ENCODE measurements around the gene ZNF786. TPM values are rescaled to one million over a fixed set of nuclear protein-coding genes. Genes with fewer than 3 reads are reported as not detected.

ZNF786 gene
- total and polyA plus RNA-seq, 10 of the 15 experiments (the other 5 are each of a cell fraction or from before 2014, with no cell fraction given): 0.47 to 7.0 (median 4.2) TPM

GRCh38 chr7:149028346-149029109, 62.0 kb downstream of the ZNF786 start, which contains the start of gene PDIA4:
Gene PDIA4, minus strand, starts transcription at chr7:149028505. Its CDS starts 97 bp downstream, at chr7:149028408.
- BruUV-seq (replicated peaks): no TSS peak
- in situ Hi-C loops (cut with MboI): no loop called here
- Histone ChIP-seq H3K4me2 (ENCODE audit: control insufficient read depth, insufficient read depth) (peak within 1 kb of the TSS; percentile 90), H4K20me1 (ENCODE audit: control insufficient read depth, insufficient read depth) (no peaks in the 10 kb centered on the region), H3K4me3 (peak within 1 kb of the TSS; percentile 79), H3K27ac (ENCODE audit: control insufficient read depth, insufficient read depth) (peak within 1 kb of the TSS; percentile 84), H3K4me1 (ENCODE audit: control insufficient read depth, insufficient read depth, low read length) (no peaks in the 10 kb centered on the region), H2AFZ (ENCODE audit: control insufficient read depth, low read depth, low read length) (peak within 1 kb of the TSS; percentile 86), H3K27me3 (replicated peaks in 1 of 2; ENCODE audit: control insufficient read depth in 2 of 2, insufficient read depth in 2 of 2, low read length in 1 of 2) (no peaks in the 10 kb centered on the region), H3K36me3 (ENCODE audit: control insufficient read depth in 2 of 2, insufficient read depth in 2 of 2, low read length in 1 of 2) (no peaks in the 10 kb centered on the region), H3K9me3 (replicated peaks; ENCODE audit: control insufficient read depth, insufficient read depth, low read length) (no peaks in the 10 kb centered on the region), H3K9ac (ENCODE audit: control insufficient read depth, insufficient read depth, low read length) (peak within 1 kb of the TSS; percentile 88), H3K79me2 (ENCODE audit: control insufficient read depth, insufficient read depth, low read length) (peaks cover 45% of the 10 kb centered on the region)
- CTCF ChIA-PET: interaction anchor here (1.0 to 2.8 kb wide), 3 partner anchors 23 to 62 kb away, joined by 3 to 12 read pairs (median 4); no protein-coding TSS in a partner anchor
- intact Hi-C loops (cut with micrococcal nuclease; ENCODE audit: unreplicated experiment): loop anchor here (2.0 to 5.0 kb wide), 4 partner anchors 36 to 146 kb away; partner anchors contain the start of genes EZH2, ZNF425 and ZNF786
- DNase-seq (ENCODE audit: low read depth, low spot score) (peak; percentile 96), FAIRE-seq (peak; percentile 93), ATAC-seq (peak; percentile 94)
- SMC1A ChIA-PET (ENCODE audit: uncharacterized antibody, unreplicated experiment): interaction anchor here (1.4 kb wide), 1 partner anchor 23 kb away, joined by 4 read pairs; no protein-coding TSS in a partner anchor
- POLR2A ChIA-PET: interaction anchor here (0.6 to 1.8 kb wide), 4 partner anchors 31 to 69 kb away, joined by 3 to 7 read pairs (median 5); no protein-coding TSS in a partner anchor
- RAD21 ChIA-PET (ENCODE audit: unreplicated experiment): interaction anchor here (0.8 to 1.5 kb wide), 3 partner anchors 23 to 37 kb away, joined by 3 to 9 read pairs (median 3); no protein-coding TSS in a partner anchor
- under 1% methylated on average over 79 of the region's 87 CpGs for WGBS (ENCODE audit: insufficient coverage, insufficient replicate concordance, low lambda C conversion rate, missing lambda C conversion rate)
- peak; percentile 91; the same call in 1 of the 2 replicates for TF ChIP-seq GATAD2B (conservative IDR thresholded peaks at IDR 0.05; ENCODE audit: low read depth)
- 0 out of 2 replicates have a peak, but pooled peaks have one; percentile 16 for TF ChIP-seq IRF4 (IDR thresholded peaks at IDR 0.05; ENCODE audit: low read depth, low read length)
- no peak for TF ChIP-seq CEBPZ (IDR thresholded peaks at IDR 0.05; ENCODE audit: low read depth, low read length)
- TF ChIP-seq RBBP5 (conservative IDR thresholded peaks at IDR 0.05): no peak
- peak; percentile 34 for TF ChIP-seq NRF1 (conservative IDR thresholded peaks at IDR 0.05; ENCODE audit: low read depth, low read length)
- TF ChIP-seq ZNF274 (IDR thresholded peaks at IDR 0.05; ENCODE audit: insufficient read depth, insufficient read length): no peak
- no peak; the same call in 1 of the 2 replicates for TF ChIP-seq NR2F1 (conservative IDR thresholded peaks at IDR 0.05)
- TF ChIP-seq GABPA (IDR thresholded peaks at IDR 0.05; ENCODE audit: low read depth): peak; percentile 82
- no peak for TF ChIP-seq JUND (IDR thresholded peaks at IDR 0.05; ENCODE audit: low read depth, low read length)
- TF ChIP-seq NFIC (IDR thresholded peaks at IDR 0.05; ENCODE audit: low read depth, low read length): no peak
- TF ChIP-seq CEBPB (IDR thresholded peaks at IDR 0.05; ENCODE audit: borderline replicate concordance in 1 of 2, low read depth in 2 of 2, low read length in 2 of 2): no peak
- TF ChIP-seq MEF2B (IDR thresholded peaks at IDR 0.05; ENCODE audit: partially characterized antibody, poor library complexity, severe bottlenecking): peak; percentile 46
- TF ChIP-seq E2F8 (IDR thresholded peaks at IDR 0.05; ENCODE audit: low read depth, partially characterized antibody): no peak
